ENCODE data around the gene MYO9B.
A peak's percentile ranks its signal among the peaks of the same experiment; 100 is the strongest.

Gene MYO9B

GRCh38 chr19:17246681-17247425, 171.3 kb downstream of the MYO9B start:
- DNase-seq: no peak

GRCh38 chr19:17248011-17248776, 172.6 kb downstream of the MYO9B start:
- DNase-seq: no peak

GRCh38 chr19:17249887-17250548, 174.4 kb downstream of the MYO9B start:
- DNase-seq: no peak

- no peak for DNase-seq
Observed at GRCh38 chr19:17254636-17255035, 179.1 kb downstream of the MYO9B start.

GRCh38 chr19:17255150-17255621, 179.6 kb downstream of the MYO9B start:
- DNase-seq: no peak

GRCh38 chr19:17256130-17256529, 180.6 kb downstream of the MYO9B start:
- no peak for DNase-seq

GRCh38 chr19:17259118-17259780, 183.7 kb downstream of the MYO9B start:
- DNase-seq: no peak

GRCh38 chr19:17259934-17260333, 184.4 kb downstream of the MYO9B start:
- DNase-seq: no peak

- DNase-seq: peak; percentile 71
Observed at GRCh38 chr19:17260842-17261325, 185.3 kb downstream of the MYO9B start.

- no peak for DNase-seq
Observed at GRCh38 chr19:17262557-17262956, 187.0 kb downstream of the MYO9B start.

All from right forelimb (tissue), 1 donor.